Osteoblast (primary cell): ENCODE results near the gene YEATS2. TPM values are rescaled to one million over a fixed set of nuclear protein-coding genes. Genes with fewer than 3 reads are reported as not detected.

ENCODE experiments used
- DNase-seq: peaks from one replicate; pipeline ENCODE4 v3.0.0; 2011; ENCODE audit warnings: low spot score, mixed read lengths; ENCODE audit not compliant: insufficient read length; ENCODE audit errors: missing footprints
- H2AFZ ChIP-seq: 2 replicates; pipeline ENCODE4 v1.6.0; 2011; ENCODE audit warnings: mild to moderate bottlenecking, low read length
- H3K27ac ChIP-seq: 2 replicates; pipeline ENCODE4 v1.5.1; 2011; ENCODE audit warnings: mild to moderate bottlenecking, low read depth, low read length, moderate library complexity
- H3K27me3 ChIP-seq: 2 replicates; pipeline ENCODE4 v1.6.0; 2012; ENCODE audit warnings: mild to moderate bottlenecking, control low read depth, inconsistent platforms, low read length, moderate library complexity; ENCODE audit not compliant: insufficient read depth
- H3K36me3 ChIP-seq: 2 replicates; pipeline ENCODE4 v1.5.1; 2011; ENCODE audit warnings: mild to moderate bottlenecking, low read length, control low read depth, moderate library complexity; ENCODE audit not compliant: insufficient read depth
- H3K4me1 ChIP-seq: 2 replicates; pipeline ENCODE4 v1.5.1; 2011; ENCODE audit warnings: mild to moderate bottlenecking, low read length, control low read depth, moderate library complexity; ENCODE audit not compliant: insufficient read depth
- H3K4me2 ChIP-seq: 2 replicates; pipeline ENCODE4 v1.6.0; 2011; ENCODE audit warnings: mild to moderate bottlenecking, low read length; ENCODE audit not compliant: insufficient read depth
- H3K4me3 ChIP-seq: fragments of 200-600 bp; sonication (generic); 3 replicates; pipeline ENCODE4 v1.5.1; 2012; ENCODE audit warnings: mild to moderate bottlenecking, low read length, inconsistent platforms; ENCODE audit not compliant: insufficient read depth
- H3K79me2 ChIP-seq: 2 replicates; pipeline ENCODE4 v1.6.0; 2012; ENCODE audit warnings: mild to moderate bottlenecking, low read length, control low read depth, inconsistent platforms; ENCODE audit not compliant: insufficient read depth
- H3K9me3 ChIP-seq: 2 replicates; pipeline ENCODE4 v1.5.1; 2011; ENCODE audit warnings: low read depth, low read length, control low read depth
- H4K20me1 ChIP-seq: 2 replicates; pipeline ENCODE4 v1.6.0; 2012; ENCODE audit warnings: mild to moderate bottlenecking, low read length, control low read depth; ENCODE audit not compliant: insufficient read depth
- total RNA-seq: library from RNA; depleted of rRNA; stranded (reverse); fragments of >200 nt; gene quantifications from 2 replicates; pipeline ENCODE4 v1.2.3, GENCODE V29; 2012
- TF ChIP-seq, protein P1 (sequence below): IDR thresholded peaks from 2 replicates; pipeline ENCODE4 v1.5.1; 2011; ENCODE audit warnings: mild to moderate bottlenecking, low read depth, low read length, moderate library complexity; ENCODE audit errors: extremely low read depth

The YEATS2 gene
- total RNA-seq, 1 donor, result 32.2 TPM

DNA sequence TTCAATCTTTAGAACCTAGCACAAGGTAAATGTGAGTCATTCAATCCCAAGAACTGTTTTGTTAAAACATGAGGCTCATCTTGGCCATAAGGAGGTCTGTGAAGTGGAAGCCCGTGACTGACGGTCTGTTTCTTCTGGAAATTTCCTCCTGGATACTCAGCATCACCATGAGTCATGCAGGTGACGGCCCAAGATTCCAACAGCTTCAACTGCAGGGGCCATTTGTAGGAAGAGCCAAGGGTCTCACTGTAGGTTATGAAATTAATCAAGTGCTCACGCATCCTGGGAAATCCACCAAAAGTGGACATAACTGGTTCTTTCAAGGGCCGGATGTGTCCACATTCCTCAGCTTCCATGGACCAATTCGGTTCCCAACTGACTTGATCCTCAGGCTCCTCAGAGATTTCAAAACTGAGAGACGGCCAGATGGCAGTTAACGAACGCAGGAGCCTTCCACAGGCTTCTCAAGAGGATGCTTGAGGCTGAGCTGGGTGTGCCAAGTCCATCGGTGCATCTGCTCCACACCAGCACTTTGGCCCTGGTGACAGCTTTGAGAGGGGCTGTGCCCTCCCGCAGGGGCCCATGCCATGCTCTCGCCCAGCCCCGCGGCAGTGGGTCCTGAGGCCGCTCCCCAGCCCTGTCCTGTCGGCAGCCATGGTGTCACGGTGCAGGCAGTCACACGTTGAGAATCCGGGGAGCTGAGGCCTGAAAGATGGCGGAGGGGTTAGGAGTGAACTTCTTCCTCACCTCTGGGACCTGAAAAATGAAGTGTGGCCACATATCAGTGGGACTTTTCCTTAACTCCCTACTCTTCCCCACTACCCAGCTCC lies 119.3 kb downstream of the YEATS2 start:
- TF ChIP-seq, protein P1, sequence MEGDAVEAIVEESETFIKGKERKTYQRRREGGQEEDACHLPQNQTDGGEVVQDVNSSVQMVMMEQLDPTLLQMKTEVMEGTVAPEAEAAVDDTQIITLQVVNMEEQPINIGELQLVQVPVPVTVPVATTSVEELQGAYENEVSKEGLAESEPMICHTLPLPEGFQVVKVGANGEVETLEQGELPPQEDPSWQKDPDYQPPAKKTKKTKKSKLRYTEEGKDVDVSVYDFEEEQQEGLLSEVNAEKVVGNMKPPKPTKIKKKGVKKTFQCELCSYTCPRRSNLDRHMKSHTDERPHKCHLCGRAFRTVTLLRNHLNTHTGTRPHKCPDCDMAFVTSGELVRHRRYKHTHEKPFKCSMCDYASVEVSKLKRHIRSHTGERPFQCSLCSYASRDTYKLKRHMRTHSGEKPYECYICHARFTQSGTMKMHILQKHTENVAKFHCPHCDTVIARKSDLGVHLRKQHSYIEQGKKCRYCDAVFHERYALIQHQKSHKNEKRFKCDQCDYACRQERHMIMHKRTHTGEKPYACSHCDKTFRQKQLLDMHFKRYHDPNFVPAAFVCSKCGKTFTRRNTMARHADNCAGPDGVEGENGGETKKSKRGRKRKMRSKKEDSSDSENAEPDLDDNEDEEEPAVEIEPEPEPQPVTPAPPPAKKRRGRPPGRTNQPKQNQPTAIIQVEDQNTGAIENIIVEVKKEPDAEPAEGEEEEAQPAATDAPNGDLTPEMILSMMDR, result no peak
- peak; percentile 67 for DNase-seq
- peaks cover 9% of the 10 kb centered on the region for H3K36me3 ChIP-seq
- no peaks in the 10 kb centered on the region for H3K9me3 ChIP-seq
- no peaks in the 10 kb centered on the region for H3K27me3 ChIP-seq
- H4K20me1 ChIP-seq, result no peaks in the 10 kb centered on the region
- H3K4me3 ChIP-seq, result no peak overlapping the region
- no peak overlapping the region for H3K4me2 ChIP-seq
- H3K4me1 ChIP-seq, result no peaks in the 10 kb centered on the region
- no peaks in the 10 kb centered on the region for H3K79me2 ChIP-seq
- no peak overlapping the region for H2AFZ ChIP-seq
- H3K27ac ChIP-seq, result no peak overlapping the region

DNA sequence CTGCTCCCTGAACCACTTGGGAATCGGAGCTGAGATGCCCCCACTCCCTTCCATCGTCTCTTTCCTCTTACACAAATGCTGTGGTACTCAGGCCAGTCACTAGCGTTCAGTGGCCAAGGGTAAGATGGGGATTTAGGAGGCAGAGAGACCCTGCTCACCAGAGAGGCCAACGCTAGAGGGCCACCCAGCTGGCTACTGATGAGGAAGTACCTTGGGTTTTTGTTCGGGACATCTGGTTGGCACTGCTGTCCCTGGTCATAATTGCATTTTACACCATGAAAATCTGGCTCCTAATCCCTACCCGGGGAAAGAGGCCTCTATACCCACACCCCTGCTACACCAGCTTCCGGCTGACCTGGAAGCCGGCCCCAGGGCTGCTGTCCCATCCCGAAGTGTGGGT lies 120.0 kb downstream of the YEATS2 start:
- Histone ChIP-seq H3K27me3 (no peaks in the 10 kb centered on the region), H3K4me3 (no peak overlapping the region), H3K9me3 (no peaks in the 10 kb centered on the region), H3K4me2 (no peak overlapping the region), H3K36me3 (peaks cover 3% of the 10 kb centered on the region), H3K79me2 (no peaks in the 10 kb centered on the region), H3K27ac (no peak overlapping the region), H2AFZ (no peak overlapping the region), H4K20me1 (no peaks in the 10 kb centered on the region), H3K4me1 (no peaks in the 10 kb centered on the region)
- TF ChIP-seq, protein P1, result no peak
- DNase-seq, result peak; percentile 71

DNA sequence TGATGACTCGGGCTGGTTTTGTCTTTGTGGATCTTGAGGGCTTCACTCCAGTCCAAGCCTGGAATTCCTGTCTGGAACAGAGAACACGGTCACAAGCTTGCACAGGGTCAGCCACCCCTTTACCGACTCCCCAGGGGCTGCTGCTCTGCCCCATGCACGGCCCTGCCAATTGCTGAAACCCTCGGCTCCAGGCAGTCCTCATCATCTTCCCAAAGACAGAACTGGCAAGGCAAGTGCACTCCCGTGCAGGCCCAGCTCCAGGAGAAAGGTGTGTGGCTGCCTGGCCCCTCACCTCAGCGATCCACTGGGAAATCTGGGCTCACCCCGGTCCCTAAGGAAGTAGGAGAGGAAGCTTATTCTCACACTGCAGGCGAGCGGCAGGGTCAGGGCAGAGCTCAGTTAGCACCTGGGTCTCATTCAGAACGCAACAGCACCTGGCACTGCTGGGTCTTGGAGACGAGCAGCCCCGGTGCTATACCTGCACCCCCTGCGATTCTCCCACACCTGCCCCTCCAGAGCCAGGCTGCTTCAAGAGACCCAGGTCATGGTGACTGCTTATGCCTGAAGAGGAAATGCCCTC lies 120.5 kb downstream of the YEATS2 start:
- no peak overlapping the region for H3K4me2 ChIP-seq
- H3K27me3 ChIP-seq, result no peaks in the 10 kb centered on the region
- H3K9me3 ChIP-seq, result no peaks in the 10 kb centered on the region
- no peaks in the 10 kb centered on the region for H3K79me2 ChIP-seq
- DNase-seq, result no peak
- H3K4me3 ChIP-seq, result no peak overlapping the region
- peaks cover 3% of the 10 kb centered on the region for H3K36me3 ChIP-seq
- no peaks in the 10 kb centered on the region for H3K4me1 ChIP-seq
- H3K27ac ChIP-seq, result no peak overlapping the region
- H4K20me1 ChIP-seq, result no peaks in the 10 kb centered on the region
- TF ChIP-seq, protein P1, result no peak
- no peak overlapping the region for H2AFZ ChIP-seq

DNA sequence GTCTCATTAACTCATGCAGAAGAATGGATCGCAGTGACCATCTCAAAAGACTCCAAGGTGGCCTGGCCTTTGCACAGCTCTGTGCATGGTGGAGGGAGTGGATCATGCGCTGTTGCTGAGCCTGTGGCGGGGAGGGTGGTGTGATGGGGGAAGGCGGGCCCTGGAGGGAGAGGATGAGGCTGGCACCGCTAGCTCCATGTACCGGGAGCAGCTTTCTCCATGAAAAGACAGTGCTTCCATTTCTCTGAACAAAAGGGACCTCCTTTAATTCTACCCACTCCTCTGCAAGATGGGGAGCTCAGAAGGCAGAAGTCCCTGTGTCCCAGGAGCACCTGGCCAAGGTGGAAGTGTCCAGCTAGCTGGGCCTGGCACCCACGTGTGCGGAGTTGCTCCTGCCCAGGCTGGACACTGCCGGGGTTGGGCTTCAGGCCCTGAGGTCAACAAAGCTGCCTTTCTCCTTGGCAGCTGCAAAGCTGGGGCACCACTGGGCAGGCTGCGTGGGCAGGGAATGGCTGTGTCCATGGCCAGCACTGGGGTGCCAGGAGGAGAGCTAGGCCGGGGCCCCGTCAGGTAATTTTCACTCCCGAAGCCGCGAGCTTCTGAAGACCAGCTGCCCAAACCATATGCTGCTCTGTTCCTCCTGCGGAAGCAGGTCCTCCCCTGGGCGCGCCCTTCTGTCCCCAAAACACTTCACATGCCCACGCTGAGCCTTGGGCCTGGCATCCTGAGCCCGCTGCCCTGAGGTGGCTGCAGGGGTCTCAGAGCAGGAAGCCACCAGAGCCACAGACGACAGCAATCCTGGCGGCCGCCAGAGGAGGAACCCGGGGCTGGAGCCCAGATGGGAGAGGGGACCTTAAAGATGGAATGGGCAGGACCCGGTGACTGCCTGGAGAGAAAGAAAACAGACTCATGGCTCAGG lies 121.4 kb downstream of the YEATS2 start:
- H3K27ac ChIP-seq, result no peak overlapping the region
- H3K36me3 ChIP-seq, result no peaks in the 10 kb centered on the region
- no peak overlapping the region for H2AFZ ChIP-seq
- no peak overlapping the region for H3K4me2 ChIP-seq
- H3K4me3 ChIP-seq, result no peak overlapping the region
- TF ChIP-seq, protein P1, result no peak
- no peaks in the 10 kb centered on the region for H4K20me1 ChIP-seq
- DNase-seq, result no peak
- H3K4me1 ChIP-seq, result no peaks in the 10 kb centered on the region
- no peaks in the 10 kb centered on the region for H3K9me3 ChIP-seq
- H3K27me3 ChIP-seq, result no peaks in the 10 kb centered on the region
- H3K79me2 ChIP-seq, result no peaks in the 10 kb centered on the region
